ENCODE results near the gene TOP2A. TPM values are rescaled to one million over a fixed set of nuclear protein-coding genes. Genes with fewer than 3 reads are reported as not detected.

The TOP2A gene
- total RNA-seq, 3 donors from 2014 or later = 2.0 to 6.4 (median 2.5) TPM

DNA sequence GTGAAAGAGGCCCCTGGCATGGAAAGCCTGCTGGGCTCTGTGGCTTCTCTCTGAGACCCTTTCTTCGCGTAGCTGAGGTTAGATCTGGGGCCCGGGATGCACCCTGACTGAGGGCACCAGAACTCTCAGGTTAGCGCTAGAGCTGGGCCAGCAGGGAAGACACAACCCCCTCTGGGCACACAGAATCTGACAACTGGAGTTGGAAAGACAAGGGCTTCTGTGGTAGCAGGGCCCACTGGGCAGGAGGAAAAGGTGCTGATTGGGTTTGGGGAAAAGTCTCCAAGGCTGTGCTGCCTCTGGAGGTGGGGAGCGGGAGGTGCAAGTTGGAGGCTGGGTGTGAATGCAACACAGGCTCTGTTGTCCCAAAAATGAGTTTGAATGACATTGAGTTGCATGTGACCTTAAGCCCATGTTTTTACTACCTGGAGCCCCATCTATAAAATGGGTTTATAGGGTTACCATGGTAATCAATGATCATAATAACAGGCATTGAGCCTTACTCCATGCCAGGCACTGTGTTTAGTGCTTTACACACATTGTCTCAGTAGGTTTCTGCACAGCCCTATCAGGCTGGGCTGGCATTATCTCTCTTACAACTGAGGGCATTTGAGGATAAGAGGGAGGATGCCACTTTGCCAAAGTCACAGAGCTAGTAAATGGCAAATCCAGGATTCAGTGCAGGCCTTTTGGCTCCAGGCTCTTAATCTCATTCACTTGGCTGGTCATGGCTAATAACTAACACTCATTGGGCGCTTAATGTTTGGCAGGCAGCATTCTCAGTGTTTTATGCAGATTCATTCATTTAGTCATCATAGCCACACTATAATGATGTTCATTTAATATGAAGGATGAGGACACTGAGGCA is 16.1 kb upstream of the TOP2A start:
- Histone ChIP-seq H3K27ac (peak overlapping the region in 1 of 2 donors; percentile 20), H3K36me3 (no peaks in the 10 kb centered on the region), H3K4me1 (no peaks in the 10 kb centered on the region), H3K27me3 (no peaks in the 10 kb centered on the region), H3K4me3 (no peak overlapping the region), H3K9me3 (no peaks in the 10 kb centered on the region)
- peak in 1 of 2 donors; percentile 51 for DNase-seq (ENCODE audit: low spot score in 2 of 2)
- intact Hi-C loops (cut with DNase I; ENCODE audit: low total_unique reads) = no loop called here
- TF ChIP-seq POLR2A (IDR thresholded peaks at IDR 0.05) = no peak
- TF ChIP-seq, protein P1, sequence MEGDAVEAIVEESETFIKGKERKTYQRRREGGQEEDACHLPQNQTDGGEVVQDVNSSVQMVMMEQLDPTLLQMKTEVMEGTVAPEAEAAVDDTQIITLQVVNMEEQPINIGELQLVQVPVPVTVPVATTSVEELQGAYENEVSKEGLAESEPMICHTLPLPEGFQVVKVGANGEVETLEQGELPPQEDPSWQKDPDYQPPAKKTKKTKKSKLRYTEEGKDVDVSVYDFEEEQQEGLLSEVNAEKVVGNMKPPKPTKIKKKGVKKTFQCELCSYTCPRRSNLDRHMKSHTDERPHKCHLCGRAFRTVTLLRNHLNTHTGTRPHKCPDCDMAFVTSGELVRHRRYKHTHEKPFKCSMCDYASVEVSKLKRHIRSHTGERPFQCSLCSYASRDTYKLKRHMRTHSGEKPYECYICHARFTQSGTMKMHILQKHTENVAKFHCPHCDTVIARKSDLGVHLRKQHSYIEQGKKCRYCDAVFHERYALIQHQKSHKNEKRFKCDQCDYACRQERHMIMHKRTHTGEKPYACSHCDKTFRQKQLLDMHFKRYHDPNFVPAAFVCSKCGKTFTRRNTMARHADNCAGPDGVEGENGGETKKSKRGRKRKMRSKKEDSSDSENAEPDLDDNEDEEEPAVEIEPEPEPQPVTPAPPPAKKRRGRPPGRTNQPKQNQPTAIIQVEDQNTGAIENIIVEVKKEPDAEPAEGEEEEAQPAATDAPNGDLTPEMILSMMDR (IDR thresholded peaks at IDR 0.05) = peak in 2 of 3 donors; percentile 33 to 46

DNA sequence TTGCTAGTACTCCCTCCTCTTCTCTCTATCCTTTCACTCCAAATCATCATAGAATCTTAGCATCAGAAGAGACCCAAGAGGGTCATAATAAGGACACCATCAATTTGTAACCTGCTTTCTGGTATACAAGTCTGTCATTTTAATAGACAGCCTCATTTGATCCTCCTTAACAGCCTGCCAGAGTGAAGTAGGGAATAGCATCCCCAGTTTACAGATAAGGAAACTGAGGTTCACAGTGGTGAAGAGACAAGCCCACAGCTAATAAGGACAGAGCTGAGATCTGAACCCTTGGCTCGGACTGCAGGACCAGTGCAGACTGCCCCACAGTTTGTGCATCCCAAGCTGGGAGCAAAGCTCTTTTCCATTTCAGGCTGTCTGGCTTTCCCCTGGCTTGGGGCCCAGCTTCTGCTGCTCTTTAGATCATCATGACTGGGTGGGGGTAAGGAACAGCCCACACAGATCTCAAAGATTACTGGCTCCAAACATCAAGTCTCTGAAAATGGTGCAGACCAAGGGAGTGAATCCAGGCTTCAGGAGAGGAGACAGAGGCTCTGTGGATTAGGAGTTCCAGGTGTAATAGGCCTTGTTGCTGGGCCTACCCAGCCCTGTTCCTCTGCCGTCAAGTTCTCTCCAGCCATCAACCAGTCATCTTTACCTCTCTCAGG is 15.3 kb upstream of the TOP2A start:
- Histone ChIP-seq H3K27ac (peak overlapping the region in 1 of 2 donors; percentile 20), H3K9me3 (no peaks in the 10 kb centered on the region), H3K4me3 (no peak overlapping the region), H3K36me3 (no peaks in the 10 kb centered on the region), H3K27me3 (no peaks in the 10 kb centered on the region), H3K4me1 (no peaks in the 10 kb centered on the region)
- no peak for TF ChIP-seq POLR2AphosphoS5 (IDR thresholded peaks at IDR 0.05)
- TF ChIP-seq, protein P1 (IDR thresholded peaks at IDR 0.05) = no peak
- TF ChIP-seq POLR2A (IDR thresholded peaks at IDR 0.05) = no peak
- DNase-seq (ENCODE audit: low spot score in 2 of 2) = peak in 1 of 2 donors; percentile 42
- intact Hi-C loops (cut with DNase I; ENCODE audit: low total_unique reads) = no loop called here

DNA sequence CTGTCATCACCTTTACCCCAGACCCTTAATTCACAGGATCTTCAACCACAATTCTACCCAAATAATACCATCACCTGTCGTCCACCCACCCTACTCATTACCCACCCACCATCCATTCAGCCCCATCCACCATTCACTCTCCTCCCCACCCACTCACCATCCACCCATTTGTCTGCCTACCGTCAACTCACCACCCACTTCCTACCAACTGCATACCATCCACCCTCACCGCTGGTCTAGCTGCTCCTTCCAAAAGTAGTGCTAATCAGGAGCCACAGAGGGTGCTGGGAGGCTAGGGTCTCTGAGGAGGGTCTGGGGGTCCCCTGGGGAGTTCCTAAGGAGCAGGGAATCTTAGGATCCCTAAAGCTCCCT is 13.5 kb upstream of the TOP2A start:
- no peak for TF ChIP-seq POLR2A (IDR thresholded peaks at IDR 0.05)
- no peak for TF ChIP-seq POLR2AphosphoS5 (IDR thresholded peaks at IDR 0.05)
- TF ChIP-seq, protein P1 (IDR thresholded peaks at IDR 0.05) = no peak
- no peaks in the 10 kb centered on the region for H3K9me3 ChIP-seq
- H3K4me1 ChIP-seq = no peaks in the 10 kb centered on the region
- no peak overlapping the region for H3K4me3 ChIP-seq
- H3K36me3 ChIP-seq = no peaks in the 10 kb centered on the region
- intact Hi-C loops (cut with DNase I; ENCODE audit: low total_unique reads) = no loop called here
- DNase-seq (ENCODE audit: low spot score in 2 of 2) = peak in 1 of 2 donors; percentile 7
- H3K27ac ChIP-seq = no peak overlapping the region
- H3K27me3 ChIP-seq = no peaks in the 10 kb centered on the region

DNA sequence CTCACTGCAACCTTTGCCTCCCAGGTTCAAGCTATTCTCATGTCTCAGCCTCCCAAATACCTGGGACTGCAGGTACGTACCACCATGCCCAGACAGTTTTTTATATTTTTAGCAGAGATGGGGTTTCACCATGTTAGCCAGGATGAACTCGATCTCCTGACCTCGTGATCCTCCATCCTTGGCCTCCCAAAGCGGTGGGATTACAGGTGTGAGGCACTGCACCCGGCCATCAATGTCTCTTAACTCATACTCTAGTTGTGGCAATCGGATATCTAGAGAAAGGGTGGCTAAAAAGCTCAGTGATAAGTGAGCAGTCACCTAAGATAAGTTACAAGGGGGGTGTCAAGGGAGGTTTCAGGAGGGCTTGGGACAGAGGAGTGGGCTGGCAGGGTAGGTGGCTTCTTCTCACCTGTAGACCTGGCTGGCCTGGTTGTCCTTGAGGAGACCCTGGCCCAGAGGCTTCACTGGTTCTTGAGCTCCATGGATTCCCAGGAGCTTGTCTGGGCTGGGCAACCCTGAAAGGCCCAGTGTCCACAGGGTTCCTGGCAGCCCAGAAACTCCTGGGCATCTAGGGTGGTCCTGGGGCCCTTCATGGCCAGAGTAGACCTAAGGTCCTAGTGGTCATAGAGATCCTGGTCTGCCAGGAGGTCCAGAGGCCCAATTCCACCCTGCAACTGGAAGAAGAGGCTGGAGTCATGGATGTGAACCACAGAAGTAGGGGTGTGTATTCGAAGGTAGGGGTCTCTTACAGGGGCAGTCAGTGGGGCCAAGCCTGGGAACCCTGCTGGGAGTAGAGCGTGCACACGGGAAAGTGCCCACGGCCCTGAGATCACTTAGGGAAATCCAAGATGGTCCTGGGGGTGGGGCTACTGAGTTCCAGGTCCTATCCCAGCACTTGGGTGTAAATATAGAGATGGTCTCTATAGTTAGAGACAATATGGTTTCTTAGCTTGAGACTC is 12.9 kb upstream of the TOP2A start:
- H3K36me3 ChIP-seq = no peaks in the 10 kb centered on the region
- peak in 1 of 2 donors; percentile 12 for DNase-seq (ENCODE audit: low spot score in 2 of 2)
- no peaks in the 10 kb centered on the region for H3K9me3 ChIP-seq
- H3K4me3 ChIP-seq = no peak overlapping the region
- no peak overlapping the region for H3K27ac ChIP-seq
- TF ChIP-seq POLR2AphosphoS5 (IDR thresholded peaks at IDR 0.05) = no peak
- TF ChIP-seq, protein P1 (IDR thresholded peaks at IDR 0.05) = no peak
- no peak for TF ChIP-seq POLR2A (IDR thresholded peaks at IDR 0.05)
- intact Hi-C loops (cut with DNase I; ENCODE audit: low total_unique reads) = no loop called here
- no peaks in the 10 kb centered on the region for H3K4me1 ChIP-seq
- no peaks in the 10 kb centered on the region for H3K27me3 ChIP-seq
